GM21529 (cell line): Measurements from ENCODE around the gene SIL1.

Experiments
- ATAC-seq: cut with Tn5 transposase; IDR thresholded peaks from one replicate; pipeline ENCODE4 v1.9.1; 2021; ENCODE audit not compliant: unreplicated experiment

The SIL1 gene

GRCh38 chr5:139146809-139147482, 51.2 kb downstream of the SIL1 start:
- ATAC-seq: no peak

- no peak for ATAC-seq
These were observed 56.5 kb downstream of the SIL1 start for GRCh38 chr5:139141446-139142204.

- no peak for ATAC-seq
These were observed 57.5 kb downstream of the SIL1 start for GRCh38 chr5:139140591-139141071.

- ATAC-seq: no peak
These were observed 59.4 kb downstream of the SIL1 start for GRCh38 chr5:139138809-139139208.

- ATAC-seq: no peak
These were observed 60.1 kb downstream of the SIL1 start for GRCh38 chr5:139138109-139138508.

GRCh38 chr5:139137697-139138096, 60.5 kb downstream of the SIL1 start:
- ATAC-seq: no peak

- ATAC-seq: no peak
These were observed 63.3 kb downstream of the SIL1 start for GRCh38 chr5:139134906-139135305.

- no peak for ATAC-seq
These were observed 64.9 kb downstream of the SIL1 start for GRCh38 chr5:139133282-139133681.

- ATAC-seq: no peak
These were observed 65.7 kb downstream of the SIL1 start for GRCh38 chr5:139132515-139132914.

GRCh38 chr5:139131921-139132432, 66.2 kb downstream of the SIL1 start:
- no peak for ATAC-seq

- no peak for ATAC-seq
These were observed 66.7 kb downstream of the SIL1 start for GRCh38 chr5:139131465-139131864.

- ATAC-seq: no peak
These were observed 67.1 kb downstream of the SIL1 start for GRCh38 chr5:139131062-139131461.

- ATAC-seq: no peak
These were observed 68.0 kb downstream of the SIL1 start for GRCh38 chr5:139130214-139130613.

- no peak for ATAC-seq
These were observed 71.5 kb downstream of the SIL1 start for GRCh38 chr5:139126711-139127111.

- ATAC-seq: no peak
These were observed 72.2 kb downstream of the SIL1 start for GRCh38 chr5:139125991-139126390.

GRCh38 chr5:139124774-139125520, 73.2 kb downstream of the SIL1 start:
- no peak for ATAC-seq

GRCh38 chr5:139121120-139121519, 77.0 kb downstream of the SIL1 start:
- no peak for ATAC-seq

- no peak for ATAC-seq
These were observed 77.6 kb downstream of the SIL1 start for GRCh38 chr5:139120521-139120920.

GRCh38 chr5:139118804-139119203, 79.4 kb downstream of the SIL1 start:
- no peak for ATAC-seq

- no peak for ATAC-seq
These were observed 80.8 kb downstream of the SIL1 start for GRCh38 chr5:139117342-139117884.

- ATAC-seq: no peak
These were observed 82.0 kb downstream of the SIL1 start for GRCh38 chr5:139116100-139116655.
